ENCODE measurements around the gene IL23R.
"Not testable (repeated sequence)": the region's sequence is repeated elsewhere in the genome, so short reads cannot be mapped to it uniquely, and the experiment has no call there.

GRCh38 chr1:67207398-67207797, 41.1 kb downstream of the IL23R start:
- TF ChIP-seq POLR2AphosphoS5, POLR2A, CTCF (IDR thresholded peaks at IDR 0.05): not testable (repeated sequence)
